GM12891 (cell line): ENCODE data around the gene ZCCHC8.

Experiments
- POLR2A ChIP-seq: IDR thresholded peaks from 2 replicates; pipeline ENCODE4 v1.6.1; 2011; ENCODE audit warnings: low read depth, low read length, control low read depth
- POLR2AphosphoS5 ChIP-seq: IDR thresholded peaks from 2 replicates; pipeline ENCODE4 v1.6.1; 2011; ENCODE audit warnings: low read depth, low read length, control low read depth
- SPI1 ChIP-seq: IDR thresholded peaks from 2 replicates; pipeline ENCODE4 v1.6.1; 2011; ENCODE audit warnings: low read depth, low read length, control low read depth

DNA sequence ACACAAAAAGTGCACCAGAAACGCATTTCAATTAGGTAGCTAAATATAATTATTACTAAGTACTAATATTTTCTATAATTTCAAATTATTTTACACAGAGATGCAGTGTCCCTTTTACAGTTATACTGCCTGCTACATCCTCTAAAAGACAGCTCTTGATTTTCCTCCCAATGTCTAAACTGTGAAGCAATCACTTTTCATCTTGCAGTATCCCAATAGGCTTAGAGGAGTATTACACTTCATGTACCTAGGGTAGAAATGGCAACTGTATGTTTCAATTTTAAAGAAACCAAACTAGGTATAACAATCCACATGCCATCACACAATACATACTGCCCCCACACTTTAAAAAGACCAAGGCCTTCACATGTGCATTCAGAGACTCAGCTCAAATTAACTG lies 18.7 kb upstream of the ZCCHC8 start:
- TF ChIP-seq SPI1 (no peak), POLR2A (no peak), POLR2AphosphoS5 (0 out of 2 replicates have a peak, but pooled peaks have one; percentile 43)
